H1 (cell line): Measurements from ENCODE around the gene PHF14. TPM values are rescaled to one million over a fixed set of nuclear protein-coding genes. Genes with fewer than 3 reads are reported as not detected.

Experiments
- CTCF ChIA-PET: fragments of 300-600 bp; sonication (Branson Sonifier 250); formaldehyde crosslinking; loops from one replicate; lab custom pipeline; 2021; ENCODE audit not compliant: partially characterized antibody; lab: Charles Lee
- POLR2A ChIA-PET: fragments of 300-600 bp; sonication (Branson Sonifier 250); formaldehyde crosslinking; loops from one replicate; lab custom pipeline; 2021; ENCODE audit warnings: inconsistent platforms; ENCODE audit not compliant: partially characterized antibody; lab: Charles Lee
- DNase-seq, 2 experiments: peaks; one replicate each; pipeline versions ENCODE4 v3.0.0 to v3.0.0-alpha.2; 2010 to 2022; ENCODE audit warnings: low spot score in 2 of 2, low read depth in 1 of 2, mixed read lengths in 1 of 2
- FAIRE-seq: peaks from 2 replicates; lab custom pipeline; 2011; peaks lifted over from hg19 to GRCh38; lab: Jason Lieb, UNC
- H2AFZ ChIP-seq: 2 replicates; pipeline ENCODE4 v1.8.1; 2012; ENCODE audit warnings: low read length, inconsistent platforms
- H2AK5ac ChIP-seq: 2 replicates; pipeline ENCODE4 v1.6.1; 2013; ENCODE audit warnings: low read depth, low read length
- H2BK120ac ChIP-seq: replicated peaks from 2 replicates; pipeline ENCODE3; 2013; ENCODE audit warnings: low read depth, low read length, inconsistent platforms
- H2BK12ac ChIP-seq: 2 replicates; pipeline ENCODE4 v1.6.1; 2013; ENCODE audit warnings: low read depth, low read length
- H2BK15ac ChIP-seq: 2 replicates; pipeline ENCODE4 v1.6.1; 2013; ENCODE audit warnings: low read length
- H2BK20ac ChIP-seq: 2 replicates; pipeline ENCODE4 v1.6.1; 2013; ENCODE audit warnings: low read length
- H2BK5ac ChIP-seq: 2 replicates; pipeline ENCODE4 v1.6.1; 2013; ENCODE audit warnings: low read depth, low read length
- H3K14ac ChIP-seq: 2 replicates; pipeline ENCODE4 v1.6.1; 2013; ENCODE audit warnings: inconsistent platforms; ENCODE audit not compliant: insufficient read length
- H3K18ac ChIP-seq: 2 replicates; pipeline ENCODE4 v1.6.1; 2013; ENCODE audit warnings: low read length; ENCODE audit errors: extremely low read depth
- H3K23ac ChIP-seq: 2 replicates; pipeline ENCODE4 v1.6.1; 2013; ENCODE audit warnings: inconsistent platforms; ENCODE audit not compliant: insufficient read length
- H3K23me2 ChIP-seq: 2 replicates; pipeline ENCODE4 v1.6.1; 2013; ENCODE audit warnings: low read depth, low read length
- H3K27ac ChIP-seq: 2 replicates; pipeline ENCODE4 v1.6.1; 2011; ENCODE audit warnings: low read depth, low read length, inconsistent platforms
- H3K27me3 ChIP-seq, 4 experiments: replicated peaks in 1 of 4; 1 replicate in 1 of 4; 2 replicates in 3 of 4; pipeline versions ENCODE4 v1.6.1 to v1.8.1; 2011 to 2013; ENCODE audit warnings: low read length in 3 of 4, mild to moderate bottlenecking in 3 of 4, inconsistent platforms in 2 of 4, mixed read lengths in 2 of 4, moderate library complexity in 1 of 4; ENCODE audit not compliant: control insufficient read depth in 3 of 4, insufficient read depth in 3 of 4; ENCODE audit errors: extremely low read depth in 1 of 4
- H3K36me3 ChIP-seq, 4 experiments: 2 replicates each; pipeline versions ENCODE4 v1.6.1 to v1.8.1; 2011 to 2013; ENCODE audit warnings: mild to moderate bottlenecking in 4 of 4, low read length in 3 of 4, moderate library complexity in 2 of 4, control low read depth in 1 of 4, inconsistent platforms in 1 of 4; ENCODE audit not compliant: insufficient read depth in 4 of 4, control insufficient read depth in 2 of 4
- H3K4ac ChIP-seq: replicated peaks from 2 replicates; pipeline ENCODE3; 2013; ENCODE audit warnings: low read length, low read depth, mixed read lengths, inconsistent platforms; ENCODE audit not compliant: insufficient read length
- H3K4me1 ChIP-seq, 4 experiments: replicated peaks in 1 of 4; 1 replicate in 1 of 4; 2 replicates in 3 of 4; pipeline versions ENCODE4 v1.6.1 to v1.8.1; 2011 to 2013; ENCODE audit warnings: low read length in 3 of 4, inconsistent platforms in 2 of 4, mixed read lengths in 1 of 4; ENCODE audit not compliant: insufficient read depth in 4 of 4, control insufficient read depth in 3 of 4
- H3K4me2 ChIP-seq, 2 experiments: 2 replicates each; pipeline versions ENCODE4 v1.6.1 to v1.8.1; 2011 to 2013; ENCODE audit warnings: low read depth in 2 of 2, low read length in 2 of 2, control low read depth in 1 of 2, inconsistent platforms in 1 of 2, mild to moderate bottlenecking in 1 of 2; ENCODE audit not compliant: insufficient read depth in 1 of 2
- H3K4me3 ChIP-seq, 4 experiments: fragments of 200-600, 300-600 bp in 1 of 4; sonication (generic), shearing (Covaris generic), sonication (Bioruptor Twin) in 1 of 4; 2 replicates each; pipeline versions ENCODE4 v1.5.1 to v1.8.1; 2011 to 2016; ENCODE audit warnings: low read length in 4 of 4, low read depth in 3 of 4, control low read depth in 2 of 4, inconsistent platforms in 2 of 4, mild to moderate bottlenecking in 2 of 4, mixed read lengths in 1 of 4, moderate library complexity in 1 of 4; ENCODE audit not compliant: insufficient read depth in 2 of 4; ENCODE audit errors: extremely low read depth in 1 of 4
- H3K56ac ChIP-seq: replicated peaks from 2 replicates; pipeline ENCODE3; 2013; ENCODE audit warnings: low read depth, mild to moderate bottlenecking, mixed read lengths, low read length, inconsistent platforms; ENCODE audit not compliant: insufficient read length
- H3K79me1 ChIP-seq: 2 replicates; pipeline ENCODE4 v1.6.1; 2013; ENCODE audit warnings: low read depth, low read length, control low read depth
- H3K79me2 ChIP-seq, 2 experiments: 2 replicates each; pipeline versions ENCODE4 v1.6.1 to v1.8.1; 2012 to 2013; ENCODE audit warnings: low read length in 2 of 2, mild to moderate bottlenecking in 2 of 2, inconsistent platforms in 1 of 2; ENCODE audit not compliant: insufficient read depth in 2 of 2, control insufficient read depth in 1 of 2
- H3K9ac ChIP-seq, 4 experiments: replicated peaks in 1 of 4; 1 replicate in 1 of 4; 2 replicates in 3 of 4; pipeline versions ENCODE4 v1.6.1 to v1.8.1; 2011 to 2013; ENCODE audit warnings: low read depth in 3 of 4, low read length in 3 of 4, control low read depth in 2 of 4, mild to moderate bottlenecking in 2 of 4, moderate library complexity in 2 of 4, inconsistent platforms in 1 of 4; ENCODE audit errors: extremely low read depth in 1 of 4
- H3K9me3 ChIP-seq, 2 experiments: 2 replicates each; pipeline versions ENCODE4 v1.6.1 to v1.8.1; 2012 to 2013; ENCODE audit warnings: mild to moderate bottlenecking in 2 of 2, moderate library complexity in 2 of 2, control low read depth in 1 of 2, inconsistent platforms in 1 of 2, low read depth in 1 of 2, low read length in 1 of 2, mixed read lengths in 1 of 2; ENCODE audit not compliant: insufficient read depth in 2 of 2
- H4K20me1 ChIP-seq, 2 experiments: replicated peaks in 1 of 2; 2 replicates each; pipeline versions ENCODE3 to v1.8.1; 2011 to 2013; ENCODE audit warnings: inconsistent platforms in 2 of 2, low read length in 2 of 2, mild to moderate bottlenecking in 1 of 2; ENCODE audit not compliant: insufficient read depth in 2 of 2, control insufficient read depth in 1 of 2
- H4K5ac ChIP-seq: 2 replicates; pipeline ENCODE4 v1.6.1; 2013; ENCODE audit warnings: low read length, low read depth, mixed read lengths, inconsistent platforms; ENCODE audit not compliant: insufficient read length
- H4K8ac ChIP-seq: 2 replicates; pipeline ENCODE4 v1.8.0; 2013; ENCODE audit warnings: mild to moderate bottlenecking, moderate library complexity, low read length, inconsistent platforms; ENCODE audit not compliant: insufficient read depth; ENCODE audit errors: extremely low read depth
- H4K91ac ChIP-seq: replicated peaks from 2 replicates; pipeline ENCODE3; 2013; ENCODE audit warnings: low read length, mixed read lengths, inconsistent platforms; ENCODE audit not compliant: insufficient read length
- ASH2L ChIP-seq: fragments of 200-600, 300-600 bp; sonication (generic); IDR thresholded peaks from one replicate; pipeline ENCODE4 v1.7.1; 2017; ENCODE audit warnings: low read length
- BRCA1 ChIP-seq: IDR thresholded peaks from 2 replicates; pipeline ENCODE4 v1.6.1; 2012; ENCODE audit warnings: low read depth, low read length, improper control_type of control experiment
- CBX5 ChIP-seq: fragments of 300-800, 300-1000 bp; sonication (generic); IDR thresholded peaks from 2 replicates; pipeline ENCODE4 v1.7.1; 2016; ENCODE audit warnings: antibody characterized with exemption, low read length, low read depth
- CHD1 ChIP-seq: IDR thresholded peaks from 2 replicates; pipeline ENCODE4 v1.6.1; 2012; ENCODE audit warnings: low read depth, low read length, improper control_type of control experiment
- NRF1 ChIP-seq: IDR thresholded peaks from 2 replicates; pipeline ENCODE4 v1.6.1; 2011; ENCODE audit warnings: mild to moderate bottlenecking, low read depth, low read length, improper control_type of control experiment
- PHF8 ChIP-seq: fragments of 200-600 bp; sonication (generic); conservative IDR thresholded peaks from 2 replicates; pipeline ENCODE4 v1.7.1; 2012; ENCODE audit warnings: low read depth, mild to moderate bottlenecking, inconsistent platforms, low read length, moderate library complexity
- RAD21 ChIP-seq, 2 experiments: IDR thresholded peaks in 1 of 2; conservative IDR thresholded peaks in 1 of 2; 2 replicates each; pipeline ENCODE4 v1.6.1; 2011; ENCODE audit warnings: low read depth in 2 of 2, low read length in 2 of 2, improper control_type of control experiment in 1 of 2, inconsistent platforms in 1 of 2, mild to moderate bottlenecking in 1 of 2, moderate library complexity in 1 of 2
- SIN3A ChIP-seq, 2 experiments: IDR thresholded peaks in 1 of 2; conservative IDR thresholded peaks in 1 of 2; 2 replicates each; pipeline ENCODE4 v1.6.1; 2011 to 2012; ENCODE audit warnings: low read length in 2 of 2, improper control_type of control experiment in 1 of 2, low read depth in 1 of 2, mild to moderate bottlenecking in 1 of 2
- SP1 ChIP-seq: IDR thresholded peaks from 2 replicates; pipeline ENCODE4 v1.6.1; 2011; ENCODE audit warnings: low read depth, low read length
- SP2 ChIP-seq: IDR thresholded peaks from 2 replicates; pipeline ENCODE4 v1.6.1; 2012; ENCODE audit warnings: mild to moderate bottlenecking, low read length, inconsistent platforms
- ZNF274 ChIP-seq: IDR thresholded peaks from 2 replicates; pipeline ENCODE4 v1.7.0; 2012; ENCODE audit warnings: low read length, borderline replicate concordance; ENCODE audit errors: extremely low read depth
- WGBS, 2 experiments: shearing (Covaris generic) in 1 of 2; methylation state at CpG; one replicate each; pipeline versions ENCODE4 v1.1.6 to v1.1.7; 2013 to 2015; ENCODE audit warnings: low lambda C conversion rate in 2 of 2, mixed read lengths in 2 of 2, inconsistent platforms in 1 of 2, low coverage in 1 of 2, missing lambda C conversion rate in 1 of 2; ENCODE audit not compliant: insufficient replicate concordance in 2 of 2, insufficient coverage in 1 of 2, insufficient read length in 1 of 2; ENCODE audit errors: extremely low coverage in 1 of 2, missing lambda C conversion rate in 1 of 2; 5-methylcytosine and 5-hydroxymethylcytosine counted together
- polyA plus RNA-seq, 7 experiments: library from polyadenylated mRNA; depleted of rRNA in 3 of 7; stranded (reverse) in 5 of 7; unstranded in 2 of 7; fragments of >200 nt in 5 of 7; fragments of 200-250 nt in 2 of 7; gene quantifications; 1 replicate in 5 of 7; 2 replicates in 1 of 7; 4 replicates in 1 of 7; pipeline versions ENCODE4 v1.2.1 to v1.2.3, GENCODE V29; 2011 to 2013; ENCODE audit warnings: missing spikeins in 2 of 7, mixed read lengths in 2 of 7
- total RNA-seq: library from RNA; stranded (reverse); fragmentation: NEBNext Ultra II Directional; extraction: Animal tissue kit (Norgen Biotek cat#: 25700); gene quantifications from 2 replicates; pipeline ENCODE4 v1.2.1, GENCODE V29; 2021
- TF ChIP-seq, protein P1 (sequence below), 3 experiments: IDR thresholded peaks; 1 replicate in 2 of 3; 2 replicates in 1 of 3; pipeline versions ENCODE4 v1.5.1 to v1.6.1; 2011; ENCODE audit warnings: low read length in 3 of 3, mild to moderate bottlenecking in 3 of 3, inconsistent platforms in 2 of 3, low read depth in 1 of 3, moderate library complexity in 1 of 3; ENCODE audit not compliant: insufficient read depth in 1 of 3; ENCODE audit errors: control extremely low read depth in 1 of 3

The PHF14 gene
- total and polyA plus RNA-seq, 2 of the 8 experiments (the other 6 are each of a cell fraction or from before 2014, with no cell fraction given): 17.9 to 70.6 TPM

DNA sequence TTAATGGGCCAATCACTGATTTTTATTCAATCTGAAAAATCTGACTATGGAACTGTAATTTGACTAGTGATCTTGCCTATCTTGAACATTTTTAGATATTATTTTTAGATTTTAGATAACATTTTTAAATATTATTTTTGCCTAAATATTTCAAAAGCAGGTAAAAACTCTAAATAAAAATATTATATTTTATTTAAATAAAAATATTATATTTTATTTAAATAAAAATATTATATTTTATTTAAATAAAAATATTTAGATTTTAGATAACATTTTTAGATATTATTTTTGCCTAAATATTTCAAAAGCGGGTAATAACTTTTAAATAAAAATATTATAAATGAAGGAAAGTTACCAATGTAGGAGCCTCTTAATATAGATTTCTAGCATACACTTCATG lies 187.8 kb downstream of the PHF14 start:
- H3K79me1 ChIP-seq: no peaks in the 10 kb centered on the region
- FAIRE-seq: no peak
- H2BK120ac ChIP-seq: no peak overlapping the region
- H3K4me2 ChIP-seq: no peak overlapping the region
- no peak overlapping the region for H2BK12ac ChIP-seq
- no peaks in the 10 kb centered on the region for H3K79me2 ChIP-seq
- H4K8ac ChIP-seq: no peak overlapping the region
- ChIA-PET CTCF (no interaction called here), POLR2A (no interaction called here)
- H3K56ac ChIP-seq: no peak overlapping the region
- no peak overlapping the region for H3K18ac ChIP-seq
- no peak overlapping the region for H4K5ac ChIP-seq
- no peaks in the 10 kb centered on the region for H4K20me1 ChIP-seq
- no peak overlapping the region for H2BK5ac ChIP-seq
- H2BK15ac ChIP-seq: no peak overlapping the region
- WGBS, 2 experiments: 89% methylated on average over 1 of the region's 1 CpG; no CpG with 5 or more reads in 1 of the 2 experiments
- no peaks in the 10 kb centered on the region for H3K4me1 ChIP-seq
- H4K91ac ChIP-seq: no peak overlapping the region
- no peak overlapping the region for H3K9ac ChIP-seq
- H3K4ac ChIP-seq: no peak overlapping the region
- no peak overlapping the region for H3K23ac ChIP-seq
- no peak overlapping the region for H2AFZ ChIP-seq
- H3K9me3 ChIP-seq: no peaks in the 10 kb centered on the region
- no peak overlapping the region for H3K27ac ChIP-seq
- H3K4me3 ChIP-seq: no peak overlapping the region
- no peak overlapping the region for H3K14ac ChIP-seq
- no peaks in the 10 kb centered on the region for H3K27me3 ChIP-seq
- no peaks in the 10 kb centered on the region for H3K36me3 ChIP-seq
- H2BK20ac ChIP-seq: no peak overlapping the region
- no peaks in the 10 kb centered on the region for H3K23me2 ChIP-seq
- H2AK5ac ChIP-seq: no peak overlapping the region
- DNase-seq: no peak
- no peak for TF ChIP-seq ASH2L
- TF ChIP-seq CBX5: no peak
- no peak for TF ChIP-seq PHF8
- TF ChIP-seq NRF1: no peak
- TF ChIP-seq, protein P1, sequence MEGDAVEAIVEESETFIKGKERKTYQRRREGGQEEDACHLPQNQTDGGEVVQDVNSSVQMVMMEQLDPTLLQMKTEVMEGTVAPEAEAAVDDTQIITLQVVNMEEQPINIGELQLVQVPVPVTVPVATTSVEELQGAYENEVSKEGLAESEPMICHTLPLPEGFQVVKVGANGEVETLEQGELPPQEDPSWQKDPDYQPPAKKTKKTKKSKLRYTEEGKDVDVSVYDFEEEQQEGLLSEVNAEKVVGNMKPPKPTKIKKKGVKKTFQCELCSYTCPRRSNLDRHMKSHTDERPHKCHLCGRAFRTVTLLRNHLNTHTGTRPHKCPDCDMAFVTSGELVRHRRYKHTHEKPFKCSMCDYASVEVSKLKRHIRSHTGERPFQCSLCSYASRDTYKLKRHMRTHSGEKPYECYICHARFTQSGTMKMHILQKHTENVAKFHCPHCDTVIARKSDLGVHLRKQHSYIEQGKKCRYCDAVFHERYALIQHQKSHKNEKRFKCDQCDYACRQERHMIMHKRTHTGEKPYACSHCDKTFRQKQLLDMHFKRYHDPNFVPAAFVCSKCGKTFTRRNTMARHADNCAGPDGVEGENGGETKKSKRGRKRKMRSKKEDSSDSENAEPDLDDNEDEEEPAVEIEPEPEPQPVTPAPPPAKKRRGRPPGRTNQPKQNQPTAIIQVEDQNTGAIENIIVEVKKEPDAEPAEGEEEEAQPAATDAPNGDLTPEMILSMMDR (IDR thresholded peaks at IDR 0.05; ENCODE audit: control extremely low read depth in 1 of 3, insufficient read depth in 1 of 3, low read depth in 1 of 3, low read length in 3 of 3): no peak
- TF ChIP-seq ZNF274: no peak
- TF ChIP-seq SP1: no peak
- TF ChIP-seq SIN3A (conservative IDR thresholded peaks at IDR 0.05 in 1 of 2, IDR thresholded peaks at IDR 0.05 in 1 of 2; ENCODE audit: low read depth in 1 of 2, low read length in 2 of 2): no peak
- no peak for TF ChIP-seq CHD1
- TF ChIP-seq RAD21 (IDR thresholded peaks at IDR 0.05 in 1 of 2, conservative IDR thresholded peaks at IDR 0.05 in 1 of 2; ENCODE audit: low read depth in 2 of 2, low read length in 2 of 2): no peak
- no peak for TF ChIP-seq SP2
- no peak for TF ChIP-seq BRCA1
